ENCODE data around the gene ZNHIT2.

- TF ChIP-seq CTCF (IDR thresholded peaks at IDR 0.05) (no peak), POLR2A (IDR thresholded peaks at IDR 0.05) (no peak)
Measured at GRCh38 chr11:65129649-65130441, 12.3 kb upstream of the ZNHIT2 start.
